Liver (tissue), 9 donors: ENCODE data around the gene DPH2. TPM values are rescaled to one million over a fixed set of nuclear protein-coding genes. Genes with fewer than 3 reads are reported as not detected.

Source experiments
- DNase-seq: peaks from one replicate; pipeline ENCODE4 v3.0.0-alpha.2; 2017; ENCODE audit warnings: low spot score
- H3K27ac ChIP-seq, 2 donors: one replicate each; pipeline ENCODE4 v1.7.0; 2013; ENCODE audit warnings: inconsistent platforms in 2 of 2, low read length in 2 of 2, control low read depth in 1 of 2, low read depth in 1 of 2, mild to moderate bottlenecking in 1 of 2
- H3K27me3 ChIP-seq, 4 donors: one replicate each; pipeline versions ENCODE4 v1.6.1 to v1.7.0; 2013; ENCODE audit warnings: low read length in 3 of 4, inconsistent platforms in 1 of 4, mild to moderate bottlenecking in 1 of 4, moderate library complexity in 1 of 4; ENCODE audit not compliant: control insufficient read depth in 4 of 4, insufficient read depth in 4 of 4
- H3K36me3 ChIP-seq, 4 donors: one replicate each; pipeline versions ENCODE4 v1.6.1 to v1.7.0; 2013; ENCODE audit warnings: low read length in 3 of 4, mild to moderate bottlenecking in 3 of 4, low read depth in 1 of 4, moderate library complexity in 1 of 4; ENCODE audit not compliant: control insufficient read depth in 4 of 4, insufficient read depth in 3 of 4
- H3K4me1 ChIP-seq, 4 donors: one replicate each; pipeline versions ENCODE4 v1.6.1 to v1.7.0; 2013; ENCODE audit warnings: low read length in 3 of 4, mild to moderate bottlenecking in 3 of 4, moderate library complexity in 1 of 4; ENCODE audit not compliant: control insufficient read depth in 4 of 4, insufficient read depth in 4 of 4
- H3K4me3 ChIP-seq, 3 donors: one replicate each; pipeline versions ENCODE4 v1.6.1 to v1.7.0; 2013; ENCODE audit warnings: low read length in 3 of 3, control low read depth in 1 of 3, low read depth in 1 of 3, mild to moderate bottlenecking in 1 of 3
- H3K9ac ChIP-seq, 2 donors: one replicate each; pipeline ENCODE4 v1.7.0; 2013; ENCODE audit warnings: low read length in 2 of 2, mild to moderate bottlenecking in 2 of 2, moderate library complexity in 2 of 2, control low read depth in 1 of 2, low read depth in 1 of 2
- H3K9me3 ChIP-seq, 4 donors: one replicate each; pipeline versions ENCODE4 v1.6.1 to v1.7.0; 2013; ENCODE audit warnings: low read length in 3 of 4; ENCODE audit not compliant: control insufficient read depth in 4 of 4
- EGR1 ChIP-seq, 2 donors: IDR thresholded peaks; 2 replicates each; pipeline ENCODE4 v1.6.1; 2016 to 2018; ENCODE audit warnings: antibody characterized with exemption in 2 of 2, low read depth in 2 of 2
- FOXA1 ChIP-seq: IDR thresholded peaks from 2 replicates; pipeline ENCODE4 v1.6.1; 2016; ENCODE audit warnings: antibody characterized with exemption
- FOXA2 ChIP-seq: IDR thresholded peaks from 2 replicates; pipeline ENCODE4 v1.6.1; 2016; ENCODE audit warnings: antibody characterized with exemption
- GABPA ChIP-seq, 2 donors: IDR thresholded peaks in 1 of 2; conservative IDR thresholded peaks in 1 of 2; 2 replicates each; pipeline ENCODE4 v1.6.1; 2016; ENCODE audit warnings: antibody characterized with exemption in 2 of 2, mild to moderate bottlenecking in 1 of 2, moderate library complexity in 1 of 2
- HNF4A ChIP-seq, 2 donors: conservative IDR thresholded peaks; 2 replicates each; pipeline ENCODE4 v1.6.1; 2016; ENCODE audit warnings: antibody characterized with exemption in 2 of 2, mild to moderate bottlenecking in 2 of 2
- JUND ChIP-seq, 2 donors: IDR thresholded peaks; 2 replicates each; pipeline ENCODE4 v1.6.1; 2016; ENCODE audit warnings: antibody characterized with exemption in 2 of 2
- RAD21 ChIP-seq, 2 donors: IDR thresholded peaks; 2 replicates each; pipeline ENCODE4 v1.6.1; 2016; ENCODE audit warnings: antibody characterized with exemption in 2 of 2, mild to moderate bottlenecking in 2 of 2
- RXRA ChIP-seq, 2 donors: IDR thresholded peaks; 2 replicates each; pipeline ENCODE4 v1.6.1; 2017 to 2018; ENCODE audit warnings: antibody characterized with exemption in 2 of 2, mild to moderate bottlenecking in 1 of 2
- SP1 ChIP-seq: IDR thresholded peaks from 2 replicates; pipeline ENCODE4 v1.6.1; 2018; ENCODE audit warnings: antibody characterized with exemption, mild to moderate bottlenecking
- TAF1 ChIP-seq: conservative IDR thresholded peaks from 2 replicates; pipeline ENCODE4 v1.6.1; 2016; ENCODE audit warnings: antibody characterized with exemption, mild to moderate bottlenecking
- YY1 ChIP-seq: IDR thresholded peaks from 2 replicates; pipeline ENCODE4 v1.6.1; 2016; ENCODE audit warnings: antibody characterized with exemption, mild to moderate bottlenecking
- WGBS: extraction: QIAGEN DNeasy Blood & Tissue Kit; methylation state at CpG from one replicate; pipeline ENCODE4 v1.1.7; 2013; 5-methylcytosine and 5-hydroxymethylcytosine counted together
- polyA plus RNA-seq, 2 donors: library from polyadenylated mRNA; stranded (reverse) in 1 of 2; unstranded in 1 of 2; fragments of 200-250 nt in 1 of 2; fragments of >200 nt in 1 of 2; fragmentation: Nextera tagmentation in 1 of 2; extraction: Ambion mirVana in 1 of 2; gene quantifications; one replicate each; pipeline versions ENCODE4 v1.2.1 to v1.2.3, GENCODE V29; 2013 to 2015
- total RNA-seq, 2 donors: library from RNA; depleted of rRNA; stranded (reverse); fragments of >200 nt; gene quantifications; one replicate each; pipeline ENCODE4 v1.2.3, GENCODE V29; 2014
- TF ChIP-seq, protein P1 (sequence below): IDR thresholded peaks from 2 replicates; pipeline ENCODE4 v1.6.1; 2016; ENCODE audit warnings: antibody characterized with exemption
- TF ChIP-seq, protein P2 (sequence below): IDR thresholded peaks from 2 replicates; pipeline ENCODE4 v1.6.1; 2016; ENCODE audit warnings: antibody characterized with exemption, mild to moderate bottlenecking
- TF ChIP-seq, protein P3 (sequence below): IDR thresholded peaks from 2 replicates; pipeline ENCODE4 v1.6.1; 2016; ENCODE audit warnings: antibody characterized with exemption
- donor health status: healthy.
- donor health status: healthy.
- donor health status: healthy.
- donor health status: healthy.
- donor health status: healthy.

The DPH2 gene
- total and polyA plus RNA-seq, 4 donors = 9.3 to 20.9 (median 15.4) TPM

DNA sequence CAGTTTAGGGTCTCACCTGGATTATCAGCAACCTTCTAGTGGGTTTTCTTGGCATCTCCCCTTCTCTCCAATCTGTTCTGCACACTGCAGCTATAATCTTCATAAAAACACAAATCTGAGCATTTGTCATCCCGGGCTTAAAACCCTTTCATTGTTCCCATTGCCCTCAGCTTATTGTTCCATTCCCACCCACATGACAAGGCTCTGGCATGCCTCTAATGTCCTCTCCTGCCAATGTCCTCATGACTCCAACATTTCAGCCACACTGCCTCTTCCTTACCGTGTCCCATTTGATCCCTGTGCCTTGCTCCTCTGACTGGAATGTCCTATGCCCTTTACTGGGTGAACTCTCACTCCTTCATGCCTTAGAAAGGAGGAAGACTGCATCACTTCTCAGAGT is 7.5 kb upstream of the DPH2 start:
- no peaks in the 10 kb centered on the region for H3K9me3 ChIP-seq
- WGBS = 98% methylated on average over 2 of the region's 2 CpGs
- H3K36me3 ChIP-seq = peaks cover 6 to 75% (median 20%) of the 10 kb centered on the region in 4 donors
- H3K9ac ChIP-seq = no peak overlapping the region
- H3K27ac ChIP-seq = no peak overlapping the region
- DNase-seq = no peak
- TF ChIP-seq RAD21 (IDR thresholded peaks at IDR 0.05) (no peak), GABPA (IDR thresholded peaks at IDR 0.05 in 1 of 2, conservative IDR thresholded peaks at IDR 0.05 in 1 of 2) (no peak), YY1 (no peak), HNF4A (conservative IDR thresholded peaks at IDR 0.05) (no peak), EGR1 (IDR thresholded peaks at IDR 0.05; ENCODE audit: low read depth in 2 of 2) (no peak), SP1 (no peak), FOXA2 (no peak), TAF1 (no peak)
- TF ChIP-seq, protein P1, sequence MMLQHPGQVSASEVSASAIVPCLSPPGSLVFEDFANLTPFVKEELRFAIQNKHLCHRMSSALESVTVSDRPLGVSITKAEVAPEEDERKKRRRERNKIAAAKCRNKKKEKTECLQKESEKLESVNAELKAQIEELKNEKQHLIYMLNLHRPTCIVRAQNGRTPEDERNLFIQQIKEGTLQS = no peak
- TF ChIP-seq, protein P2, sequence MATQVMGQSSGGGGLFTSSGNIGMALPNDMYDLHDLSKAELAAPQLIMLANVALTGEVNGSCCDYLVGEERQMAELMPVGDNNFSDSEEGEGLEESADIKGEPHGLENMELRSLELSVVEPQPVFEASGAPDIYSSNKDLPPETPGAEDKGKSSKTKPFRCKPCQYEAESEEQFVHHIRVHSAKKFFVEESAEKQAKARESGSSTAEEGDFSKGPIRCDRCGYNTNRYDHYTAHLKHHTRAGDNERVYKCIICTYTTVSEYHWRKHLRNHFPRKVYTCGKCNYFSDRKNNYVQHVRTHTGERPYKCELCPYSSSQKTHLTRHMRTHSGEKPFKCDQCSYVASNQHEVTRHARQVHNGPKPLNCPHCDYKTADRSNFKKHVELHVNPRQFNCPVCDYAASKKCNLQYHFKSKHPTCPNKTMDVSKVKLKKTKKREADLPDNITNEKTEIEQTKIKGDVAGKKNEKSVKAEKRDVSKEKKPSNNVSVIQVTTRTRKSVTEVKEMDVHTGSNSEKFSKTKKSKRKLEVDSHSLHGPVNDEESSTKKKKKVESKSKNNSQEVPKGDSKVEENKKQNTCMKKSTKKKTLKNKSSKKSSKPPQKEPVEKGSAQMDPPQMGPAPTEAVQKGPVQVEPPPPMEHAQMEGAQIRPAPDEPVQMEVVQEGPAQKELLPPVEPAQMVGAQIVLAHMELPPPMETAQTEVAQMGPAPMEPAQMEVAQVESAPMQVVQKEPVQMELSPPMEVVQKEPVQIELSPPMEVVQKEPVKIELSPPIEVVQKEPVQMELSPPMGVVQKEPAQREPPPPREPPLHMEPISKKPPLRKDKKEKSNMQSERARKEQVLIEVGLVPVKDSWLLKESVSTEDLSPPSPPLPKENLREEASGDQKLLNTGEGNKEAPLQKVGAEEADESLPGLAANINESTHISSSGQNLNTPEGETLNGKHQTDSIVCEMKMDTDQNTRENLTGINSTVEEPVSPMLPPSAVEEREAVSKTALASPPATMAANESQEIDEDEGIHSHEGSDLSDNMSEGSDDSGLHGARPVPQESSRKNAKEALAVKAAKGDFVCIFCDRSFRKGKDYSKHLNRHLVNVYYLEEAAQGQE = no peak
- TF ChIP-seq, protein P3, sequence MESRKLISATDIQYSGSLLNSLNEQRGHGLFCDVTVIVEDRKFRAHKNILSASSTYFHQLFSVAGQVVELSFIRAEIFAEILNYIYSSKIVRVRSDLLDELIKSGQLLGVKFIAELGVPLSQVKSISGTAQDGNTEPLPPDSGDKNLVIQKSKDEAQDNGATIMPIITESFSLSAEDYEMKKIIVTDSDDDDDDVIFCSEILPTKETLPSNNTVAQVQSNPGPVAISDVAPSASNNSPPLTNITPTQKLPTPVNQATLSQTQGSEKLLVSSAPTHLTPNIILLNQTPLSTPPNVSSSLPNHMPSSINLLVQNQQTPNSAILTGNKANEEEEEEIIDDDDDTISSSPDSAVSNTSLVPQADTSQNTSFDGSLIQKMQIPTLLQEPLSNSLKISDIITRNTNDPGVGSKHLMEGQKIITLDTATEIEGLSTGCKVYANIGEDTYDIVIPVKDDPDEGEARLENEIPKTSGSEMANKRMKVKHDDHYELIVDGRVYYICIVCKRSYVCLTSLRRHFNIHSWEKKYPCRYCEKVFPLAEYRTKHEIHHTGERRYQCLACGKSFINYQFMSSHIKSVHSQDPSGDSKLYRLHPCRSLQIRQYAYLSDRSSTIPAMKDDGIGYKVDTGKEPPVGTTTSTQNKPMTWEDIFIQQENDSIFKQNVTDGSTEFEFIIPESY = no peak
- no peaks in the 10 kb centered on the region for H3K27me3 ChIP-seq
- no peaks in the 10 kb centered on the region for H3K4me1 ChIP-seq
- H3K4me3 ChIP-seq = no peak overlapping the region

DNA sequence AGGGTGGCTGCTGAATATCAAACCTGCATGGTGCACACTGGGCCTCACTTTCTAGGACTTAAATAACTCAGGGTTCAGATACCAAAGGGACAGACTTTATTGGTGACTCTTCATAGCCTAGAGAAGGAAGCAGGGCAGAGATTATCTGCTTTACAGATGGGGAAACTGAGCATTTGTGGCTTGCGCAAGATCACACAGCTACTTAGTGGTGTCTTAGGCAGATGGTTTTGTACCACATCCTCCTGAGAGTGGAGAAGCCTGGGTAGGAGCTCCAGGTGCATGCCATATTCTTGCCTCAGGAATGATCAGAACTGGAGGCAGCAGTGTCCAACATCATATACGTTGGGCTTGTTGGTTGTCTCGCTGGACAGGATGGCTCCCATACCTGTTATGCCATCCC is 6.8 kb upstream of the DPH2 start:
- 98% methylated on average over 3 of the region's 3 CpGs for WGBS
- H3K27me3 ChIP-seq = no peaks in the 10 kb centered on the region
- H3K4me3 ChIP-seq = no peak overlapping the region
- no peaks in the 10 kb centered on the region for H3K9me3 ChIP-seq
- peaks cover 6 to 69% (median 19%) of the 10 kb centered on the region in 4 donors for H3K36me3 ChIP-seq
- no peak overlapping the region for H3K9ac ChIP-seq
- H3K4me1 ChIP-seq = no peaks in the 10 kb centered on the region
- TF ChIP-seq JUND (IDR thresholded peaks at IDR 0.05) = no peak
- TF ChIP-seq FOXA2 = no peak
- TF ChIP-seq EGR1 (IDR thresholded peaks at IDR 0.05; ENCODE audit: low read depth in 2 of 2) = no peak
- no peak for TF ChIP-seq HNF4A (conservative IDR thresholded peaks at IDR 0.05)
- no peak for TF ChIP-seq RXRA (IDR thresholded peaks at IDR 0.05)
- no peak for TF ChIP-seq FOXA1
- no peak for TF ChIP-seq RAD21 (IDR thresholded peaks at IDR 0.05)
- no peak for DNase-seq
- H3K27ac ChIP-seq = no peak overlapping the region
